ENCODE data around the gene IGLON5.

IGLON5 gene

DNA sequence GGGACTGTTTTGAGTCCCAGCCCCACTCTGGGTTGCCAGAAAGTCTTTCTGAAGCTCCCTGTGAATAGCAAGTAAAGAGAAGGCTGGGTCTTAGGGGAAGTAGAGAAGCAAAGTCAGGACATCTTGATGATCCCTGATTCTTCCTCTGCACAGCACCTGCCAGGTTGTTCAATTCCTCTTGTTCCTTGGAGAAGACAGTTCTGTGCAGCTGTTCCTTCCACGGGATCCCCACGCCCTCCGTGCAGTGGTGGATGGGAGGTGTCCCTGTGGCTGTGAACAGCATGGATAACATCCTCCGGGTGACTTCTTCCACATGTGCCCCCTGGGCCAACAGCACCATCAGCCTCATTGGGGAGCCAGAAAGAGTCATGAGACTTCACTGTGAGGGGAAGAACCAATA is 29.1 kb upstream of the IGLON5 start:
- TF ChIP-seq, protein P1, sequence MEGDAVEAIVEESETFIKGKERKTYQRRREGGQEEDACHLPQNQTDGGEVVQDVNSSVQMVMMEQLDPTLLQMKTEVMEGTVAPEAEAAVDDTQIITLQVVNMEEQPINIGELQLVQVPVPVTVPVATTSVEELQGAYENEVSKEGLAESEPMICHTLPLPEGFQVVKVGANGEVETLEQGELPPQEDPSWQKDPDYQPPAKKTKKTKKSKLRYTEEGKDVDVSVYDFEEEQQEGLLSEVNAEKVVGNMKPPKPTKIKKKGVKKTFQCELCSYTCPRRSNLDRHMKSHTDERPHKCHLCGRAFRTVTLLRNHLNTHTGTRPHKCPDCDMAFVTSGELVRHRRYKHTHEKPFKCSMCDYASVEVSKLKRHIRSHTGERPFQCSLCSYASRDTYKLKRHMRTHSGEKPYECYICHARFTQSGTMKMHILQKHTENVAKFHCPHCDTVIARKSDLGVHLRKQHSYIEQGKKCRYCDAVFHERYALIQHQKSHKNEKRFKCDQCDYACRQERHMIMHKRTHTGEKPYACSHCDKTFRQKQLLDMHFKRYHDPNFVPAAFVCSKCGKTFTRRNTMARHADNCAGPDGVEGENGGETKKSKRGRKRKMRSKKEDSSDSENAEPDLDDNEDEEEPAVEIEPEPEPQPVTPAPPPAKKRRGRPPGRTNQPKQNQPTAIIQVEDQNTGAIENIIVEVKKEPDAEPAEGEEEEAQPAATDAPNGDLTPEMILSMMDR (IDR thresholded peaks at IDR 0.05; ENCODE audit: control extremely low read depth, extremely low read depth, low read depth, missing control alignments) = no peak
- POLR2A ChIA-PET = no interaction called here
- CTCF ChIA-PET = interaction anchor here (1.1 to 1.9 kb wide), 4 partner anchors 9 to 23 kb away, joined by 3 to 7 read pairs (median 4); no protein-coding TSS in a partner anchor
- DNase-seq (ENCODE audit: extremely low spot score) = no peak

DNA sequence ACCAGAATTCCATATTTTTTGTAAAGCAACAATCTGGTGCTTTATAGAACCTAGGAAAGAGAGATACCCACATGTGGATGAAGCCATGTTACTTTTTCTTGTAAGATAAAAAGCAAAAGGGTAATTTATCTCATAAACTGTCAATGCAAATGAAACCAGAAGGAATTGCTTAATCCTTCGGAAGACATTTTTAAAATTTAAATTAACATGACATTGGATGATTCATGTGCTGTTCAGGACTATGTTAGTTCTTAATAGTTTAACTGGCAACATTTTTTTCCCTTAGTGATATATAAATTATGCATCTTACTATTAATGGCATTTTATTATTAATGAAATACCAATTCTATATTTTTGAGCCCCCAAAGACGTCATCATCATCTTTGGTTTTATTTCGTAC is 25.8 kb upstream of the IGLON5 start:
- ChIA-PET CTCF (no interaction called here), POLR2A (no interaction called here)
- DNase-seq (ENCODE audit: extremely low spot score) = no peak
- TF ChIP-seq, protein P1 (IDR thresholded peaks at IDR 0.05; ENCODE audit: control extremely low read depth, extremely low read depth, low read depth, missing control alignments) = no peak

DNA sequence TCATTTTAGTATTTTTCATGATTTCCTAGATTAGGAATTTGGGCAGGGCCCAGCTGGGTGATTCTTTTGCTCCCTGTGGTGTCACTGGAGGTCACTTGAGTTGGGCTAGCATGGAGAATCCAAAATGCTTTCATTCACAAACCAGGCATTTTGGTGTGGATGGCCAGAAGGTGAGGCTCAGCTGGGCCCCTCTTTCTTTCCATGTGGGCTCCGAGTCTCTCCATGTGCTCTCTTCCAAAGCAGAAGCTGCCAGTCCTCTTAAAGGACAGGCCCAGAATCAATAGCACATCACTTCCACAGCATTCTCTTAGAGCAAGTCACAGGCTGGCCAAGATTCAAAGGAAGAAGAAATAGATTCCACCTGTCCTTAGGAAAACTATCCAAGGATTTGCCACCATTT is 21.8 kb upstream of the IGLON5 start:
- TF ChIP-seq, protein P1 (IDR thresholded peaks at IDR 0.05; ENCODE audit: control extremely low read depth, extremely low read depth, low read depth, missing control alignments) = no peak
- DNase-seq (ENCODE audit: extremely low spot score) = no peak
- ChIA-PET POLR2A (no interaction called here), CTCF (no interaction called here)

DNA sequence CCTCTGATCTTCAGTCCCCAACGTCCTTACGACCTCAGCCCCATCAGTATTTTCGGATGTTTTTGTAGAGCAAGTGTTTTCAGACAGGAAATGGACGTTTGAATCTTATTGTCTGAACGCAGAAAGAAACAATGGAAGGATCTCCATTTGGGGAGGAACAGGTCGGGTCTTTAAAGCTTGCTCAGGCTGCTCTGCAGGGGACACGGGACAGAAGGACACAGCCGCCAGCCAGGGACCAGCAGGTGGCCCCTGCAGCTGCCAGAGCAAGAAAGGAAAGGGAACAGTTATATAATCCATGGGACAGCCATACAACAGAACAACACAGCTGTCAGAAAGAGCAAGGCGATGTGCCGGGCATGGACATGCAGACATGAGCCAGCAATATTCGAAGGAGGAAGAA is 18.5 kb upstream of the IGLON5 start:
- no peak for DNase-seq (ENCODE audit: extremely low spot score)
- ChIA-PET POLR2A (no interaction called here), CTCF (no interaction called here)
- TF ChIP-seq, protein P1 (IDR thresholded peaks at IDR 0.05; ENCODE audit: control extremely low read depth, extremely low read depth, low read depth, missing control alignments) = no peak

DNA sequence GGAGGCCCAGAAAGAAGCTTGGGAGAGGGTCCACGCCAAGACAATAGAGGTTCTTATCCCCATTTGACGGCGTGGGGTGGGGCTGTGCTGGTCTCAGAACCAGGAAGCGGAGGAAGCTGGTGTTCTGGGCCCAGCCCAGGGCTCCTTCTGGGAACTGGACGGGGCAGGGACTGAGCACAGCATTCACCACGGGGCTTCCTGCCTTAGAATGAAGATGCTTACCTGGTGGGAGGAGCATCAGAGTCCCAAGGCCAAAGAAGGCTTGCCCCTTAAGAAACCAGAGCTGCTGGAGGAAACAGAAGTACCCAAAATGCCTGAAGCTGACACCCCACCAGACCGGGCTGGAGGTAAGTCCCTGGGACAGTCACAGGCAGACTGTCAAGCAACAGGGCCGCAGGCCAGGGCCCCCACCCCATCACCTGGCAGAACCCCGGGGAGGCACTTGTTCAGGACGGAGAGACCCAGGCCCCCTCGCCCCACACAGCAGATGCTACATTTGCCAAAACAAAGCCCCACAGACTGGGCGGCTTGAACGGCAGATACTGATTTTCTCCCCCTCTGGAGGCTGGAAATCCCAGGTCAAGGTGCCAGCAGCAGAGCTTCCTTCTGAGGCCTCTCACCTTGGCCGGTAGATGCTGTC is 17.8 kb upstream of the IGLON5 start:
- POLR2A ChIA-PET = no interaction called here
- CTCF ChIA-PET = no interaction called here
- TF ChIP-seq, protein P1 (IDR thresholded peaks at IDR 0.05; ENCODE audit: control extremely low read depth, extremely low read depth, low read depth, missing control alignments) = no peak
- DNase-seq (ENCODE audit: extremely low spot score) = no peak

DNA sequence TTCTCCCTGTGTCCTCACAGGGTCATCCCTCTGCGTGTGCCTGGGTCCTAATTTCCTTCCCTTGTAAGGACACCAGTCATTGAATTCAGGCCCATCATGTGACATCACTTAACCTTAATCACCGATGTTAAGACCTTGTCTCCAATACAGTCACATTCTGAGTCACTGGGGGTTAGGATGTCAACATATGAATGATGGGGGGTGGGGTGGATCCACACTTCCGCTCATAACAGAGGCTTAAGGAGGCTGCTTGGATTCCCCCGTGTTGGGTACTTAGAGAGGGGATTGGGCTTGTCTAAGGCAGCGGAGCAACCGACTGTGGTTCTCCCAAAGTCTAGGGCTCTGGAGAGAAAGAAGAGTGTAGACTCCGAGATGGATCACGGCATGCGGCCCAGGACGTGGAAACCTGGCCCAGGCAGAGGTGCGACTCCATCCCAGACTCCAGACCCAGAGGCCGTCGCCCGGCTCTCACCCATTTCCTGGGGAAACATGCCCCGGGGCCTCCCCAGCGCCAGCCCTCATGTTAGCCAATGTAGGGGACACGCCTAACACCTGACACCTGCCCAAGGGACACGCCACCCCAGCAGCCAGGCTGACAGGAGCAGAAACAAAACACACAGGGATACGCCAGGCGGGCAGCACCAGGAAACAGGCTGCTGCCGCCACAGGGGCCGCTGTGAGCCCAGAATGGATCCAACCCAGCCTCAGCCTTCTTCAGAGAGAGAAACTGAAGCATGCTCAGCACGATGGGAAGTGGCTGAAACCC is 17.1 kb upstream of the IGLON5 start:
- ChIA-PET POLR2A (no interaction called here), CTCF (no interaction called here)
- no peak for DNase-seq (ENCODE audit: extremely low spot score)
- TF ChIP-seq, protein P1 (IDR thresholded peaks at IDR 0.05; ENCODE audit: control extremely low read depth, extremely low read depth, low read depth, missing control alignments) = no peak
